ENCODE measurements around the gene TARBP2. TPM values are rescaled to one million over a fixed set of nuclear protein-coding genes. Genes with fewer than 3 reads are reported as not detected.

The TARBP2 gene
- total and polyA plus RNA-seq, 8 donors = 22.6 to 36.5 (median 28.6) TPM; not detected in 1

DNA sequence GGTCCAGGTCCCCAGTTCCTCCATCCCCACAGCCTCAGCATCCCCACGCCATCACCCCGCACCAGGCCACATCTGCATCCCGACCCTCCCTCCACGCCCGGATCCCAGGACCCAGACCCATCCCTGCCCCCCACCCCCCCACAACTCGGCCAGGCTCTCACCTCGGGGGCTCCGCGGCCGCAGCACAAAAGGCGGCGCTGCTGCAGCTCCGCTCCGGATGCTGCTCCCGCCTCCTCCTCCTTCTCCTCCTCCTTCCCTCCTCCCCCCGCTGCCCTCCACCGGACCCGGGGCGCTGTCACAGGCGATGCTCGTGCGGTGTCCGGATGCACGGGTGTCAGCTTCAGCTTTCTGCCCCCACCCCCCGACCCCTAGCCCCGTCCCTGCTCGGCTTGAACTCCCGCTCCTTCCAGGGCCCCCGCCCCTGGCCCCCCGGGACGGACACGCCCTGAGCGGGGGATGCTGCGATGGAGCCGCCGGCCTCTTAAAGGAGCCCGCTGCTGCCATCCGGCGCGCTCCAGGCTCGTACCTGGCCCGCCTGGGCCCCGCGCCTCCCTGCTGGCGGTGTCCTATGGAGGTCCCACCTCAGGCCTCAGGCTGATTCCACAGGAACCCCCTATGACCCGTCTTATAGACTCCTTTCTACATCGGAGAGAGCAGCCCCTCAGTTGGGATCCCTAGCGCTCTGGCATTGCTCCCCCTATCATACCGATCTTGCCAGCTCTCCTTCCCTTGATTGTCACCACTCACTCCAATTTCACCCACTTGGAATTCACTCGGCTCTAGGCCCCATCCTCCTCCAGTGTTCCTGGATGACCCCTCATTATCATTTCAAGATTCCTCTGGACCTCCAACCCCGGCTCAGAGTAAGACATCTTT, 1.6 kb upstream of the TARBP2 start, which contains the start of gene MAP3K12:
TSS of gene MAP3K12 (minus strand) at position 193 of the 876 bp plus-strand sequence. CDS start 12,067 bp downstream, outside the sequence.
- DNase-seq = peak; percentile 48 to 85
- Histone ChIP-seq H3K27me3 (no peaks in the 10 kb centered on the region), H3K27ac (peak within 1 kb of the TSS; percentile 87 to 98 (median 98)), H3K4me1 (peaks cover 36 to 69% (median 46%) of the 10 kb centered on the region in 4 donors), H3K4me3 (peak within 1 kb of the TSS; percentile 47 to 71 (median 64)), H3K9me3 (no peaks in the 10 kb centered on the region), H3K36me3 (peaks cover 0 to 12% (median 9%) of the 10 kb centered on the region in 4 donors)
- intact Hi-C loops (cut with DNase I; ENCODE audit: low total_unique reads) = no loop called here
- TF ChIP-seq EP300 (IDR thresholded peaks at IDR 0.05) = no peak
- no peak for TF ChIP-seq POLR2AphosphoS5 (IDR thresholded peaks at IDR 0.05)
- TF ChIP-seq POLR2A (IDR thresholded peaks at IDR 0.05) = no peak
- TF ChIP-seq, protein P1, sequence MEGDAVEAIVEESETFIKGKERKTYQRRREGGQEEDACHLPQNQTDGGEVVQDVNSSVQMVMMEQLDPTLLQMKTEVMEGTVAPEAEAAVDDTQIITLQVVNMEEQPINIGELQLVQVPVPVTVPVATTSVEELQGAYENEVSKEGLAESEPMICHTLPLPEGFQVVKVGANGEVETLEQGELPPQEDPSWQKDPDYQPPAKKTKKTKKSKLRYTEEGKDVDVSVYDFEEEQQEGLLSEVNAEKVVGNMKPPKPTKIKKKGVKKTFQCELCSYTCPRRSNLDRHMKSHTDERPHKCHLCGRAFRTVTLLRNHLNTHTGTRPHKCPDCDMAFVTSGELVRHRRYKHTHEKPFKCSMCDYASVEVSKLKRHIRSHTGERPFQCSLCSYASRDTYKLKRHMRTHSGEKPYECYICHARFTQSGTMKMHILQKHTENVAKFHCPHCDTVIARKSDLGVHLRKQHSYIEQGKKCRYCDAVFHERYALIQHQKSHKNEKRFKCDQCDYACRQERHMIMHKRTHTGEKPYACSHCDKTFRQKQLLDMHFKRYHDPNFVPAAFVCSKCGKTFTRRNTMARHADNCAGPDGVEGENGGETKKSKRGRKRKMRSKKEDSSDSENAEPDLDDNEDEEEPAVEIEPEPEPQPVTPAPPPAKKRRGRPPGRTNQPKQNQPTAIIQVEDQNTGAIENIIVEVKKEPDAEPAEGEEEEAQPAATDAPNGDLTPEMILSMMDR (IDR thresholded peaks at IDR 0.05) = no peak
- whole genome bisulfite sequencing, 5 donors = 1 to 2% (median 1%) methylated on average over 29 to 51 of the region's 51 CpGs

DNA sequence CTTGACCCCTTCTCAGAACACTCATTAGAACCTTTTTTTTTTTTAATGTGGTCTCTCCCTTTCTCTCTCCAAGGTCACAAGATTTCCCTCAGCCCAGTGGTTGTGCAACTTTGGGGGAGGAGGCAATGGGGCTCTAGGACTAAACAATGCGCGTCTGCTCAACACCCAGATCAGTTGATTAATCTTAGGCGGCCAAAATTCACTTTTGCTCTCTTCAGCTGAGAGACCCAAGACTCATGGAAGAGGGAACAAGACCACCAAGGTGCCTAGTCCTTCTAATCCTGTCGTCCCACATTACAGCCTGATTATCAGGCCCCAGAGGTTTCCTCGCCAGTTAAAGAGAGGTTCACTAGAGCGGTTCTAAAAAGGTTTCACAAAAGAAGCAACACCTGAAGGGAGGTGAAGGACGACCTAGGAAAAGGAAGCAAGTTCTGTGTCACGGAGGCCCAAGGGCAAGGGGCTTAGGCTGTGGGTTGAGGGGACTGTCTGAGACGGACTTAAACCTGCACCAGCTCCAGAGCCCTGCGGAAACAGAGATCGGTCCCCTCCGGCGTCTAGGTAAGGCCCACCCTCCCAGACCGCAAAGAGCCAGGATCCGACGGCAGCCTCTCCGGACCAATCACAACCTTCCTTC, 824 bp upstream of the TARBP2 start:
- H3K36me3 ChIP-seq = peaks cover 1 to 19% (median 17%) of the 10 kb centered on the region in 4 donors
- H3K4me1 ChIP-seq = peaks cover 36 to 69% (median 49%) of the 10 kb centered on the region in 4 donors
- H3K27me3 ChIP-seq = no peaks in the 10 kb centered on the region
- H3K9me3 ChIP-seq = no peaks in the 10 kb centered on the region
- TF ChIP-seq, protein P1 (IDR thresholded peaks at IDR 0.05) = no peak
- TF ChIP-seq POLR2A (IDR thresholded peaks at IDR 0.05) (peak in 2 of 4 donors; percentile 97), EP300 (IDR thresholded peaks at IDR 0.05) (peak; percentile 3), POLR2AphosphoS5 (IDR thresholded peaks at IDR 0.05) (peak; percentile 70 to 98 (median 93))
- peak overlapping the region; percentile 87 to 98 (median 98) for H3K27ac ChIP-seq
- 0 to 1% (median 1%) methylated on average over 17 of the region's 17 CpGs for WGBS, 5 donors
- DNase-seq = peak; percentile 50 to 82
- peak overlapping the region; percentile 47 to 71 (median 64) for H3K4me3 ChIP-seq
- intact Hi-C loops (cut with DNase I; ENCODE audit: low total_unique reads) = no loop called here

DNA sequence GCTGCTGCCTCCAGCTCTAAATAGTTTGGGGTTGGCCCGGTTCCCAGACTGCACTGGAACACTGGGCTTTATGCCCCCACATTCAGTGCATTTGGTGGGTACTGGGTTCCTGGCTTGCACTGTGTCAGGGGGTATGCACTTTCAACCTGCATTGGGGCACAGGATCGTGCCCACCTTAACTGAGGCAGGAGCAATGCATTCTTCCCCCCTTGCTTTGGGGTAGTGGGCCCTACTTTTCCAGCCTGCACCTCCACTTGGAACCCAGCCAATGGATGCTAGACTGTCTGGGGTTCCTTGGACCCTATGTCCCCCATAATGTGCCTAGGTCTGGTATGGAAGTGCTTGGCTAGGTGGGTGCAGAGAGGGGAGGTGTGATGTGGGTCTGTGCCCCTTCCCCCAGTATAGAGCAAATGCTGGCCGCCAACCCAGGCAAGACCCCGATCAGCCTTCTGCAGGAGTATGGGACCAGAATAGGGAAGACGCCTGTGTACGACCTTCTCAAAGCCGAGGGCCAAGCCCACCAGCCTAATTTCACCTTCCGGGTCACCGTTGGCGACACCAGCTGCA, 615 bp downstream of the TARBP2 start:
- DNase-seq = no peak
- H3K9me3 ChIP-seq = no peaks in the 10 kb centered on the region
- peak overlapping the region; percentile 47 to 71 (median 64) for H3K4me3 ChIP-seq
- peak overlapping the region; percentile 94 to 98 (median 98) for H3K27ac ChIP-seq
- H3K27me3 ChIP-seq = no peaks in the 10 kb centered on the region
- WGBS, 5 donors = 58 to 74% (median 64%) methylated on average over 8 to 10 of the region's 10 CpGs
- peaks cover 11 to 34% (median 31%) of the 10 kb centered on the region in 4 donors for H3K36me3 ChIP-seq
- intact Hi-C loops (cut with DNase I; ENCODE audit: low total_unique reads) = no loop called here
- peaks cover 32 to 56% (median 43%) of the 10 kb centered on the region in 4 donors for H3K4me1 ChIP-seq
- TF ChIP-seq, protein P1 (IDR thresholded peaks at IDR 0.05) = no peak
- TF ChIP-seq POLR2AphosphoS5 (IDR thresholded peaks at IDR 0.05) (no peak), POLR2A (IDR thresholded peaks at IDR 0.05) (no peak), EP300 (IDR thresholded peaks at IDR 0.05) (no peak)

DNA sequence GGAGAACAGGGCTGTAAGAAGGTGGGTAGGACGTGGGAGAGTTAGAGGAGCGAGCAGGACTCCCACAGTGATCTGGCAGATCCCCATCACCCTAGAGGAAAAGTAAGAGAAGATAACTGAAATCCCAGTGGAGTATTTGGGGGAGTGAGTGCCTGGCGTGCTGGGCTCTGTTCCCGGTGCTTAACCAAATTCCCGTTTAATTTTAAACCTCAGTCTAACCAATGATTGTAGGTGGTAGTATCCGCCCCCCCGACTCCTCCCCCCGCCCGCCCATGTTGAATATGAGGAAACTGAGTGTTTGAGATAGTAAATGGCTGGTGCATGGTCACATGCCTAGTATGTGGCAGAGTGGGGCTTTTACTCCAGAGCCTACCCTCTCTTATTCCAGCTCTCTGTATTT, 1.2 kb downstream of the TARBP2 start:
- peaks cover 12 to 40% (median 38%) of the 10 kb centered on the region in 4 donors for H3K36me3 ChIP-seq
- 38 to 73% (median 45%) methylated on average over 9 of the region's 9 CpGs for WGBS, 5 donors
- peak overlapping the region in 3 of 4 donors; percentile 47 to 67 (median 61) for H3K4me3 ChIP-seq
- no peak for DNase-seq
- intact Hi-C loops (cut with DNase I; ENCODE audit: low total_unique reads) = no loop called here
- H3K27ac ChIP-seq = peak overlapping the region in 4 of 5 donors; percentile 96 to 98 (median 98)
- TF ChIP-seq, protein P1 (IDR thresholded peaks at IDR 0.05) = no peak
- no peak for TF ChIP-seq POLR2A (IDR thresholded peaks at IDR 0.05)
- TF ChIP-seq EP300 (IDR thresholded peaks at IDR 0.05) = no peak
- no peaks in the 10 kb centered on the region for H3K27me3 ChIP-seq
- peaks cover 32 to 50% (median 42%) of the 10 kb centered on the region in 4 donors for H3K4me1 ChIP-seq
- H3K9me3 ChIP-seq = no peaks in the 10 kb centered on the region
